Esophagus muscularis mucosa (tissue), 4 donors: ENCODE data around the gene REPS2. TPM values are rescaled to one million over a fixed set of nuclear protein-coding genes. Genes with fewer than 3 reads are reported as not detected.

ENCODE experiments used
- DNase-seq: peaks from one replicate; pipeline ENCODE4 v3.0.0-alpha.2; 2017; ENCODE audit errors: extremely low spot score
- H3K27ac ChIP-seq, 4 donors: fragments of 200-600 bp; sonication (generic); replicated peaks in 1 of 4; 1 replicate in 3 of 4; 2 replicates in 1 of 4; pipeline ENCODE4 v1.5.1; 2016 to 2019; ENCODE audit warnings: mild to moderate bottlenecking in 1 of 4
- H3K27me3 ChIP-seq, 4 donors: fragments of 200-600 bp; sonication (generic); one replicate each; pipeline versions ENCODE4 v1.5.1 to v1.6.0; 2016 to 2019
- H3K36me3 ChIP-seq, 4 donors: fragments of 200-600 bp; sonication (generic); one replicate each; pipeline ENCODE4 v1.5.1; 2016 to 2019
- H3K4me1 ChIP-seq, 4 donors: fragments of 200-600 bp; sonication (generic); one replicate each; pipeline ENCODE4 v1.5.1; 2016 to 2019
- H3K4me3 ChIP-seq, 4 donors: fragments of 200-600 bp; sonication (generic); 1 replicate in 2 of 4; 2 replicates in 2 of 4; pipeline ENCODE4 v1.5.1; 2016 to 2019; ENCODE audit warnings: mild to moderate bottlenecking in 4 of 4, moderate library complexity in 1 of 4
- H3K9me3 ChIP-seq, 4 donors: fragments of 200-600 bp; sonication (generic); 1 replicate in 3 of 4; 2 replicates in 1 of 4; pipeline ENCODE4 v1.5.1; 2016 to 2019
- EP300 ChIP-seq: sonication (generic); formaldehyde crosslinking; IDR thresholded peaks from one replicate; pipeline ENCODE4 v1.6.1; 2017; ENCODE audit warnings: antibody characterized with exemption
- POLR2A ChIP-seq: fragments of 450-650 bp; IDR thresholded peaks from one replicate; pipeline ENCODE4 v1.6.1; 2017; ENCODE audit warnings: antibody characterized with exemption, moderate library complexity, mild to moderate bottlenecking, low read depth
- POLR2AphosphoS5 ChIP-seq, 2 donors: sonication (generic); formaldehyde crosslinking; IDR thresholded peaks; one replicate each; pipeline ENCODE4 v1.6.1; 2017; ENCODE audit warnings: antibody characterized with exemption in 2 of 2
- WGBS: methylation state at CpG from one replicate; pipeline ENCODE4 v1.1.5; 2018; 5-methylcytosine and 5-hydroxymethylcytosine counted together
- intact Hi-C: fragments of 100-400 bp; cut with DNase I; formaldehyde crosslinking; loops from one replicate; pipeline ENCODE4 v1.15.1; 2023
- total RNA-seq, 4 donors: library from RNA; depleted of rRNA; stranded (reverse); fragments of >200 nt; gene quantifications; one replicate each; pipeline versions ENCODE4 v1.1.0 to v1.2.1, GENCODE V29; 2016
- TF ChIP-seq, protein P1 (sequence below), 3 experiments: fragments of 200-600 bp in 2 of 3; fragments of 450-650 bp in 1 of 3; sonication (generic) in 2 of 3; IDR thresholded peaks; one replicate each; pipeline ENCODE4 v1.5.1; 2017 to 2019; ENCODE audit warnings: antibody characterized with exemption in 3 of 3, mild to moderate bottlenecking in 2 of 3, moderate library complexity in 1 of 3

REPS2 gene
- total RNA-seq, 4 donors from 2014 or later: 26.4 to 49.0 (median 33.2) TPM

DNA sequence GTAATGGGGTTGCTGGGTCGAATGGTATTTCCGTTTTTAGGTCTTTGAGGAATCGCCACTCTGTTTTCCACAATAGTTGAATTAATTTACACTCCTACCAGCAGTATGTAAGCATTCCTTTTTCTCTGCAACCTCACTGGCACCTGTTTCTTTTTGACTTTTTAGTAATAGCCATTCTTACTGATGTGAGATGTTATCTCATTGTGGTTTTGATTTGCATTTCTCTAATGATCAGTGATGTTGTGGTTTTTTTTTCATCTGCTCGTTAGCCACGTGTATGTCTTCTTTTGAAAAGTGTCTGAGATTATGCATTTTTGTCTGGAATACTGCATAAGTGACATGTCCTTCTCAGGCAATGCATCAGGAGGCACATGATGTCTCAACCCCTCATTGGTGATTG is 28.8 kb downstream of the REPS2 start:
- WGBS: 72% methylated on average over 5 of the region's 5 CpGs
- H3K27me3 ChIP-seq: no peaks in the 10 kb centered on the region
- DNase-seq: no peak
- TF ChIP-seq POLR2A (no peak), POLR2AphosphoS5 (IDR thresholded peaks at IDR 0.05) (no peak), EP300 (no peak)
- TF ChIP-seq, protein P1, sequence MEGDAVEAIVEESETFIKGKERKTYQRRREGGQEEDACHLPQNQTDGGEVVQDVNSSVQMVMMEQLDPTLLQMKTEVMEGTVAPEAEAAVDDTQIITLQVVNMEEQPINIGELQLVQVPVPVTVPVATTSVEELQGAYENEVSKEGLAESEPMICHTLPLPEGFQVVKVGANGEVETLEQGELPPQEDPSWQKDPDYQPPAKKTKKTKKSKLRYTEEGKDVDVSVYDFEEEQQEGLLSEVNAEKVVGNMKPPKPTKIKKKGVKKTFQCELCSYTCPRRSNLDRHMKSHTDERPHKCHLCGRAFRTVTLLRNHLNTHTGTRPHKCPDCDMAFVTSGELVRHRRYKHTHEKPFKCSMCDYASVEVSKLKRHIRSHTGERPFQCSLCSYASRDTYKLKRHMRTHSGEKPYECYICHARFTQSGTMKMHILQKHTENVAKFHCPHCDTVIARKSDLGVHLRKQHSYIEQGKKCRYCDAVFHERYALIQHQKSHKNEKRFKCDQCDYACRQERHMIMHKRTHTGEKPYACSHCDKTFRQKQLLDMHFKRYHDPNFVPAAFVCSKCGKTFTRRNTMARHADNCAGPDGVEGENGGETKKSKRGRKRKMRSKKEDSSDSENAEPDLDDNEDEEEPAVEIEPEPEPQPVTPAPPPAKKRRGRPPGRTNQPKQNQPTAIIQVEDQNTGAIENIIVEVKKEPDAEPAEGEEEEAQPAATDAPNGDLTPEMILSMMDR (IDR thresholded peaks at IDR 0.05): no peak
- no peak overlapping the region for H3K4me3 ChIP-seq
- H3K4me1 ChIP-seq: peaks cover 0 to 29% (median 10%) of the 10 kb centered on the region in 4 donors
- H3K9me3 ChIP-seq: no peaks in the 10 kb centered on the region
- no peak overlapping the region for H3K27ac ChIP-seq
- H3K36me3 ChIP-seq: no peaks in the 10 kb centered on the region
- intact Hi-C loops: no loop called here

DNA sequence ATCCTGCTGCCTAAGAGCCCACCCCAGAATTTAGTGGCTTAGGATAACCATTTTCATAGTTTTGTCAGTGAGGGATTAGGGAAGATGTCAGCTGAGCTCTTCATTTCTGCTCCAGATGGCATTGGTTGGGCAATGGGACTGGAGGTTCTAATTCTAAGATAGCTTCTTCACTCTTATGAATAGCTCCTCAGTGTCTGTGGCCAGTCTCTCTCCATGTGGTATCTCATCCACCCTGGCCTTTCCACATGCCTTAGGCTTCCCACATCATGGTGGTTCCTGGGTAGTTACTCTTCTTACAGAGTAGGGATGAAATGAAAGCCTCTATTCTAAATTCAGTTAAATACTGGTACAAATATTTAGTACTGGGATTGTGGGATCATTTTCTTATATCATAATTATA is 31.3 kb downstream of the REPS2 start:
- Histone ChIP-seq H3K36me3 (no peaks in the 10 kb centered on the region), H3K27me3 (no peaks in the 10 kb centered on the region), H3K9me3 (peaks cover 0 to 4% (median 0%) of the 10 kb centered on the region in 4 donors), H3K4me3 (no peak overlapping the region), H3K4me1 (peaks cover 0 to 17% (median 9%) of the 10 kb centered on the region in 4 donors), H3K27ac (peak overlapping the region in 2 of 4 donors; percentile 36 to 38)
- TF ChIP-seq POLR2AphosphoS5 (IDR thresholded peaks at IDR 0.05) (no peak), POLR2A (no peak), EP300 (no peak)
- TF ChIP-seq, protein P1 (IDR thresholded peaks at IDR 0.05): no peak
- intact Hi-C loops: no loop called here
- DNase-seq: no peak

DNA sequence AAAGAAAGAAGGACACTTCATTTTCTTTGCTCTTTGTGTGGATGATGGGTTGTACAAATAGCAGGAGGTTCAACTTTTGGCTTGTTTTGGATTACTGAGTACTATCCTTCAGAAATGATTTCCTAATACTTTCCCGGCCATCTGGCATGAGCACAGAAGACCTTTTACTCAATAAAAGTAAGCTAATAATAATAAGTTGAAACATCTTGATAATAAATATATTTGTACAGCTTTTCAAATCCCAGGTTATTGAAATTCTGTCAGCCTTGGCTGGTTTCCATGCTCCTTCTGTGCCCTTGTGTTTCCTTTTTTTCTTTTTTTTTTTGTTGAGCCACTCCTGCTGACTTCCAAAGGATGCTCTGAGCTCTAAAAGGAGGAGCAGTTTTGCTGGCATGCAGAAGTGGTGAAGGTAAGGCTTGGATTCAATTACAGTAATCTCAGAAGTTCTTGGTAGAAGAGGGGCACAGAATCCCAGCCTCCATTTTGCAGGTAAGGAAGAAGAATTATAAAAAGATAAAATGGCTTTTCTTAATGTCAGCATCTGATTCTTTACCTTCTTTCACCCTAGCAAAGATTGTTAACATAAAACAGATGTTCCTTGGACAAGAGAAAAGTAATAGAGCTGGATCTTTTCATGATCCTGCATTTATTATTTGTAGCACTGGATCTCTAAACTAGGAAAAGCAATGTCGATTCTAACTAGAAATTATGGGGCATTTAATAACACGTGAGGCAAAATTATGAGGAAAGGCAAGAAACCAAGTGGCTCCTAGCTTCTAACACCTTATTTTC is 31.9 kb downstream of the REPS2 start:
- intact Hi-C loops: no loop called here
- WGBS: 45% methylated on average over 3 of the region's 3 CpGs
- Histone ChIP-seq H3K36me3 (no peaks in the 10 kb centered on the region), H3K4me1 (peaks cover 0 to 17% (median 9%) of the 10 kb centered on the region in 4 donors), H3K27ac (peak overlapping the region in 2 of 4 donors; percentile 36 to 38), H3K27me3 (no peaks in the 10 kb centered on the region), H3K9me3 (peaks cover 0 to 4% (median 0%) of the 10 kb centered on the region in 4 donors), H3K4me3 (no peak overlapping the region)
- no peak for DNase-seq
- TF ChIP-seq POLR2A (no peak), EP300 (no peak), POLR2AphosphoS5 (IDR thresholded peaks at IDR 0.05) (no peak)
- TF ChIP-seq, protein P1 (IDR thresholded peaks at IDR 0.05): no peak

DNA sequence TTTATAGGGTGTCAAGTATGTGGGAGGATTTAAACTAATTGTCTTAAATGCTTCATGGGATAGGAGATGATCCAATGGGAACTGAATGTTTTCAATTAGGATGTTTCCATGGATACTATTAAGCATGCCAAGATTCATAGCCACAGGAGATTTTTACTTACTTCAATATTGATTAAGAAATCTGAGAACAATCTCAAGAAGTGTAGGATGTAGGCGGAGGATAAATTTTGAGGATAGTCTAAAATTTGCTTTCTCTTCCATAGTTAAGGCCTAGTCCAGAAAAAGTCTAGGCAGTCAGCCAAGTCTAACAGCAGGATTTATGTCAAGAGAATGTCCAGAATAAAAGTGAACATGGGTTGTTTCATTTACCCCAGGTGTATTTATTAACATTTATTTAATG is 32.8 kb downstream of the REPS2 start:
- H3K4me1 ChIP-seq: peaks cover 0 to 17% (median 9%) of the 10 kb centered on the region in 4 donors
- no peak for DNase-seq
- WGBS: 81% methylated on average over 1 of the region's 1 CpG
- TF ChIP-seq EP300: no peak
- TF ChIP-seq, protein P1 (IDR thresholded peaks at IDR 0.05): no peak
- TF ChIP-seq POLR2A: no peak
- no peak for TF ChIP-seq POLR2AphosphoS5 (IDR thresholded peaks at IDR 0.05)
- no peaks in the 10 kb centered on the region for H3K27me3 ChIP-seq
- H3K9me3 ChIP-seq: peaks cover 0 to 4% (median 0%) of the 10 kb centered on the region in 4 donors
- H3K4me3 ChIP-seq: no peak overlapping the region
- intact Hi-C loops: no loop called here
- peak overlapping the region in 1 of 4 donors; percentile 36 for H3K27ac ChIP-seq
- H3K36me3 ChIP-seq: no peaks in the 10 kb centered on the region
